Smooth muscle cell of the coronary artery (primary cell): ENCODE measurements around the gene PLXDC1. TPM values are rescaled to one million over a fixed set of nuclear protein-coding genes. Genes with fewer than 3 reads are reported as not detected.

Source experiments
- total RNA-seq: library from RNA; depleted of rRNA; stranded (reverse); fragments of >200 nt; gene quantifications from 2 replicates; pipeline ENCODE4 v1.2.3, GENCODE V29; 2014; ENCODE audit warnings: low replicate concordance

The PLXDC1 gene
- total RNA-seq: 0.23 and 16.8 TPM in 2 replicates

GRCh38 chr17:39151150-39151942 is at the start of gene PLXDC1:
Gene PLXDC1, minus strand, starts transcription at chr17:39151637. Its CDS starts 200 bp downstream, at chr17:39151437.

GRCh38 chr17:39200070-39200879 is 48.8 kb upstream of the PLXDC1 start, which contains the start of gene RPL19:
Gene RPL19, plus strand, starts transcription at chr17:39200283. Its CDS starts 62 bp downstream, at chr17:39200345.

GRCh38 chr17:39197380-39198185 is 46.1 kb upstream of the PLXDC1 start, which contains the start of gene CACNB1:
Gene CACNB1, minus strand, starts transcription at chr17:39197669. Its CDS starts 174 bp downstream, at chr17:39197495.

GRCh38 chr17:39165841-39166349 is 14.5 kb upstream of the PLXDC1 start, which contains the start of gene ARL5C:
Gene ARL5C, minus strand, starts transcription at chr17:39166161. Its CDS starts 401 bp downstream, at chr17:39165760.

Other genes starting within 250 kb of the PLXDC1 start
- gene FBXO47, start 184.2 kb downstream of the PLXDC1 start, total RNA-seq: under 0.01 TPM in 1 of 2 replicates, not detected in the other
- not detected in 2 replicates for gene ARL5C, start 14.5 kb upstream of the PLXDC1 start, total RNA-seq
- gene CACNB1, start 46.0 kb upstream of the PLXDC1 start, total RNA-seq: 3.7 and 6.9 TPM in 2 replicates
- gene RPL19, start 48.6 kb upstream of the PLXDC1 start, total RNA-seq: 2,321 and 2,907 TPM in 2 replicates
- under 0.01 TPM in 1 of 2 replicates, not detected in the other for gene STAC2, start 74.3 kb upstream of the PLXDC1 start, total RNA-seq
- gene FBXL20, start 250.0 kb upstream of the PLXDC1 start, total RNA-seq: 13.5 and 15.1 TPM in 2 replicates